ENCODE data around the gene TEX35.

The TEX35 gene

DNA sequence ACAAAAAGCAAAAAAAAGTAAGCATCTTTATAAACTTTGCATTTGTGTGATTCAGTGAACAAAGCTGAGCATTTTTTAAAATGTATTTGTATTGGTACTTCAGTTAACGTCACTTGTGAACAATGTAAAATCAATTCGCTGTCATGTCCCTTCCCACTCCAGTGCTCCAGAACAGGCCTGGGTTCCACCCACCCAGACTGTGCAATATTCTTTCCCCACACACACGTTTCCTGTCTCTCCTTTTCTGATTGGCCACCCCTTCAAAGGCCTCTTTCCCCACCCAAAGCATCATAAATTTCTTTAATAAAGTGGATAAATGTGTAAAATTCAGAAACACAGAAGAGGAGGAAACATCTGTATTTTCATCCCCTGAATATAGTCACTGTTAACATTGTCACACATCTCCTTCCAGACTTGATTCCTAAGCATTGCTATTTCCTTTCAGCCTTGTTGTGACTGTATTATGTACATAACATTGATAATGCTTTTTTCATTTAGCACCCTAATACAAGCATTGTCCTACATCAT is 28.1 kb upstream of the TEX35 start:
- Histone ChIP-seq H3K27ac (ENCODE audit: poor library complexity, severe bottlenecking) (no peak overlapping the region), H3K4me1 (ENCODE audit: insufficient read depth, poor library complexity, severe bottlenecking) (no peaks in the 10 kb centered on the region), H3K4me3 (ENCODE audit: severe bottlenecking) (no peak overlapping the region), H3K36me3 (ENCODE audit: low read depth) (no peaks in the 10 kb centered on the region), H3K27me3 (ENCODE audit: insufficient read depth, poor library complexity, severe bottlenecking) (no peaks in the 10 kb centered on the region), H3K9me3 (ENCODE audit: severe bottlenecking) (no peaks in the 10 kb centered on the region)
- DNase-seq (ENCODE audit: low spot score) (no peak), ATAC-seq (ENCODE audit: low read depth) (no peak)
- TF ChIP-seq, protein P1, sequence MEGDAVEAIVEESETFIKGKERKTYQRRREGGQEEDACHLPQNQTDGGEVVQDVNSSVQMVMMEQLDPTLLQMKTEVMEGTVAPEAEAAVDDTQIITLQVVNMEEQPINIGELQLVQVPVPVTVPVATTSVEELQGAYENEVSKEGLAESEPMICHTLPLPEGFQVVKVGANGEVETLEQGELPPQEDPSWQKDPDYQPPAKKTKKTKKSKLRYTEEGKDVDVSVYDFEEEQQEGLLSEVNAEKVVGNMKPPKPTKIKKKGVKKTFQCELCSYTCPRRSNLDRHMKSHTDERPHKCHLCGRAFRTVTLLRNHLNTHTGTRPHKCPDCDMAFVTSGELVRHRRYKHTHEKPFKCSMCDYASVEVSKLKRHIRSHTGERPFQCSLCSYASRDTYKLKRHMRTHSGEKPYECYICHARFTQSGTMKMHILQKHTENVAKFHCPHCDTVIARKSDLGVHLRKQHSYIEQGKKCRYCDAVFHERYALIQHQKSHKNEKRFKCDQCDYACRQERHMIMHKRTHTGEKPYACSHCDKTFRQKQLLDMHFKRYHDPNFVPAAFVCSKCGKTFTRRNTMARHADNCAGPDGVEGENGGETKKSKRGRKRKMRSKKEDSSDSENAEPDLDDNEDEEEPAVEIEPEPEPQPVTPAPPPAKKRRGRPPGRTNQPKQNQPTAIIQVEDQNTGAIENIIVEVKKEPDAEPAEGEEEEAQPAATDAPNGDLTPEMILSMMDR (IDR thresholded peaks at IDR 0.05; ENCODE audit: poor library complexity, severe bottlenecking): no peak

DNA sequence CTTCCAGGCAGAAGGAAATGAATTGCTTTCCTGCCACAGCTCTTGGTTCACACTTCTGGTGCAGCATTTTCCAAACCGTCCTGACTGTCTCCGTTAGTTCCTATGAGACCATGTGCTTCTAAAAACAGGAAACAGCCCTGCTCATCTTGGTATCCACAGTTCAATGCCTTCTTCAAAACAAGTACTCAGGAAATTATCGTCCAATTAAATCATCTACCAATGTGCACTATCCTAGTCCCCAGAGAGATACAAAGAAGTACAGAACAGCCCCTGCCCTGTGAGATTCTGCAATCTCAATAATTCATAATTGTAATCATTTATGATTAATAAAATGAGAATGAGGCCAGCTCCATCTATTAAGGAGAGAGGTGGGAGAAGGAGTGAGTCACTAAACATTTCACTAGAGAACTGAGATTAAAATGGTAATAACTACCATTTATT is 27.3 kb upstream of the TEX35 start:
- Histone ChIP-seq H3K36me3 (ENCODE audit: low read depth) (no peaks in the 10 kb centered on the region), H3K4me1 (ENCODE audit: insufficient read depth, poor library complexity, severe bottlenecking) (no peaks in the 10 kb centered on the region)

DNA sequence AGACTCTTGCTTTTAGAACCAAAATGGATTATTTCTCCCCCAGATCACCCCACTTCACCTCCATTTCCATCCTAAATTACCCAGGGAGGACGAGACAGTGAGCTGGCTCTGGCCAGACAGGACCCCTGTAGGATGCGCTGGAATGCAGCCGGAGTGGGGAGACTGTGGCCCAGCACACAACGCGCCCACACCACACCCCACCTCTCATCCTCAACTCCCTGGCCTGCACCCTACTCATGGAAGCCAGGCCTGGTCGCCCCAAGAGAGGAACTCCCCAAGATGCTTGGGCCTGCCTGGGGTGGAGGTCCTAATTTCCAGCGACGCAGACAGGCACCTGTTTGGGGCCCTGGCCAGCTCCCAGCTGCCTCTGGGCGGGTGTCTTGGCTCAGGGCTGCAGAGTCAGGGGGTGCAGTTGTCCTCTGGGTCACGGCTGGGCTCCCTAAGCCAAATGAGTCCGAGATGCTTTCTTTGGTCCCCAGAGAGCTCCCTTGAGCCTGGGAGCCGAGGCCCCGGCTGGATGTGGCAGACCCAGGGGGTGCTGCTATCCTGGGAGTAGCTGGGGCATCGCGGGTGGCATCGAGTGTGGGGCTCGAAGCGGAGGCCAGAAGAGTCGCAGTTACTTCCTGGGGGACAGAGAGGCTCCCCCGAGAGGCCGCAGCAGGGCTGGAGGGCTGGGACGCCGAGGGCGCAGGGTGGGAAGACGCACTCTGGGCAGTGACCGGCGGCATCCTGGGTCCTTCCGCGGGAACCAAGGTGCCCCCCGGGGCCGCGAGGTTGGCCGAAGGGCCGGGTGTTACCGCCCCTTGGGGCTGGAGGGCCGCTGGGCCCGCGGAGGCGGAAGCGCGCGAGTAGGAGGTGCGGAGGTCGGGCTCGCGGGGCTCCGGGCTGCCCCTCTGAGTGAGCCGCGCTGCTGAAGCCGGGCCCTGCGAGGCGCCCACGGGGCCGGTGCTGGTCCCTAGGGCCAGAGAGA is 26.5 kb upstream of the TEX35 start:
- Histone ChIP-seq H3K4me3 (ENCODE audit: severe bottlenecking) (no peak overlapping the region), H3K4me1 (ENCODE audit: insufficient read depth, poor library complexity, severe bottlenecking) (no peaks in the 10 kb centered on the region), H3K27ac (ENCODE audit: poor library complexity, severe bottlenecking) (no peak overlapping the region), H3K9me3 (ENCODE audit: severe bottlenecking) (no peaks in the 10 kb centered on the region), H3K27me3 (ENCODE audit: insufficient read depth, poor library complexity, severe bottlenecking) (no peaks in the 10 kb centered on the region), H3K36me3 (ENCODE audit: low read depth) (no peaks in the 10 kb centered on the region)
- TF ChIP-seq, protein P1 (IDR thresholded peaks at IDR 0.05; ENCODE audit: poor library complexity, severe bottlenecking): no peak
- DNase-seq (ENCODE audit: low spot score): no peak
- ATAC-seq (ENCODE audit: low read depth): no peak

More for the DNA sequence above, 27.3 kb upstream of the TEX35 start:
- H3K27ac ChIP-seq (ENCODE audit: poor library complexity, severe bottlenecking): no peak overlapping the region
- no peaks in the 10 kb centered on the region for H3K27me3 ChIP-seq (ENCODE audit: insufficient read depth, poor library complexity, severe bottlenecking)
- TF ChIP-seq, protein P1 (IDR thresholded peaks at IDR 0.05; ENCODE audit: poor library complexity, severe bottlenecking): no peak
- ATAC-seq (ENCODE audit: low read depth): no peak
- H3K9me3 ChIP-seq (ENCODE audit: severe bottlenecking): no peaks in the 10 kb centered on the region
- no peak overlapping the region for H3K4me3 ChIP-seq (ENCODE audit: severe bottlenecking)
- DNase-seq (ENCODE audit: low spot score): no peak

DNA sequence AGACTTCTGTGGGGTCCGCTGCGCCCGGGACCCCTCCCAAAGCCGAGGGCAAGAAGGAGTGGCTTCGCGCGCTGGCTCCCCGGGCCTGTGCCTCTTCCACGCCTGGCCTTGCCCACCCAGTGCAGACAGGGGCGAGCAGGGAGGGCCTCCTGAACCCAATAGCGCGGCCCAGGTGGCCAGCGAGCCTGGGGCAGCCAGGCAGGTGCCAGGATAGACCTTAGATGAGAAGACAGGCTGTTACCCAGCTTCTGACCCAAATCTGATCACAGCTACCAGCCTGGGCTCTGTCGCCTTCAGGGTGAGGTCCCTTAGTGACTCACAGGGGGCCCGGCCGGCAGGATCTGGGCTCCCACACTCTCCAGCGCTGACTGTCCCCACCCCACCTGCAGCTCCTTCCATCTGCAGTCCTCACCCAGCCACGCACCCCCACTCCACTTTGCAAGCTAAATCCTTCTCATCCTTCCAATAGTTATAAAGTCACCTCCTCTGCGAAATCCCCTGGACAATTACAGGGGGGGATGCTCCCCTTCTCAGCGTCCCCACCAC is 25.8 kb upstream of the TEX35 start:
- H3K27ac ChIP-seq (ENCODE audit: poor library complexity, severe bottlenecking): no peak overlapping the region
- no peaks in the 10 kb centered on the region for H3K9me3 ChIP-seq (ENCODE audit: severe bottlenecking)
- no peak overlapping the region for H3K4me3 ChIP-seq (ENCODE audit: severe bottlenecking)
- ATAC-seq (ENCODE audit: low read depth): no peak
- no peaks in the 10 kb centered on the region for H3K4me1 ChIP-seq (ENCODE audit: insufficient read depth, poor library complexity, severe bottlenecking)
- no peaks in the 10 kb centered on the region for H3K36me3 ChIP-seq (ENCODE audit: low read depth)
- TF ChIP-seq, protein P1 (IDR thresholded peaks at IDR 0.05; ENCODE audit: poor library complexity, severe bottlenecking): no peak
- DNase-seq (ENCODE audit: low spot score): no peak
- H3K27me3 ChIP-seq (ENCODE audit: insufficient read depth, poor library complexity, severe bottlenecking): no peaks in the 10 kb centered on the region
